HG03060 (cell line): ENCODE data around the gene UNC93A.
"Not testable (repeated sequence)": the region's sequence is repeated elsewhere in the genome, so short reads cannot be mapped to it uniquely, and the experiment has no call there.

ENCODE experiments used
- ATAC-seq: cut with Tn5 transposase; IDR thresholded peaks from one replicate; pipeline ENCODE4 v1.9.1; 2021; ENCODE audit warnings: low read depth, moderate number of reproducible peaks; ENCODE audit not compliant: unreplicated experiment

The UNC93A gene

DNA sequence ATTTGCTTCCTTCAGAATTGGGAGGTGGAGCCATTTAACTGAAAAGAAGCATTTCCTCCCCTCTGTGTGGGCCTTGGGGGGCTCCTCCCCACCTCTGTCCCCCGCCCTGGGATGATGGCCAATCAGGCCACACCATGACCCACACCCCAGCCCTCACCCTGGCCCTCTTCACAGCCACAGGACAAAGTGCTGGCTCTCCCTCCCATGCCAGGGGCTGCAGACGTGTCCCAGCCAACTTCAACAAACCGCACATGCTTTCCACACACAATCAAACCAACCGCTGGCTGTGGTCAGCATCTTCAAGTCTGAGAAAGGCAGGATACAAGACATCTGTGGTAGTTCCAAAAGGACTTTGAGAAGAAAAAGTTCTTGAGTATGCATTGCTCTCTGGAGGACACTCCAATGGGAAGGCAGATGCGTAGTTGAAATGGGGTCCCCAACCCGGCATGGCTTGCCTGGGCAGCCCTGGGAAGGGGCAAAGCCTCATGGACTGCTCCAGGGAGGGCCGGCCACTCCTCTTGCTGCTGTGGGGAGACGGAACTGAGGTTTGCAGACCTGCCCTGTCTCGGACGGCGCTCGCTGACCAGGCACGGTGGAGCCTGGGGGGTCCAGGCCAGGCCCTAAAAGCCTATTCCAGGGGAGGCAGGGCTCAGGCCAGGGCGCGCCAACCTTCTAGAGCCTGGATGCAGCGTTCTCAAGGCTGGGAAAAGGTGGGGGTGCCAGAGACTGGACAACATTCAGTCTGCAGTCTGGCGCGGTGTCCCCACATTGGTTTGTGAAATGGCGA is 45.9 kb downstream of the UNC93A start:
- ATAC-seq, result no peak

DNA sequence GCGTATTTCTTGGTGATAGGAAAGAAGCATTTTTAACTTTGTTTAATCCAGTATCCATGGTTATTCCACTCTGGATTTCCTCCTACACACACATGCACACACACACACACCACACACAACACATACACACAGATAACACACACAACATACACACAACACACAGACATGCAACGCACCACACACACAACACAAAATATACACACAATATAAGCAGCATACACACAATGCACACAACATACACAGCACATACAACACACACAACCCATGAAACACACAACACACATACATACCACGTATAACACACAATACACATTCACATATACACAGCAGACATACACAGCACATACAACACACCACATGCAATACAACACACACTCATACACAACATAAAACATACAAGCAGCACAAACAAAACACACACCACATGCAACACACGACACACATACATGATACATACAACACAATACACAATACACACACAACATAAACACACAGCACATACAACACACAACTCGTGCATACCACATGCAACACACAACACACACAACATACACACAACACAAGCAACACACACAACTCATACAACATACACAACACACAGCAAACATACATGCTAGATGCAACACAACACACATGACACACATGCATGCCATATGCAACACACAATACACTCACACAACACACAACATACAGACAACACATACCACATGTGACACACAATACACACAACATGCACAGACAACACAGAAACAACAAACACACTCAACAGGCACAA is 46.7 kb downstream of the UNC93A start:
- no peak for ATAC-seq

DNA sequence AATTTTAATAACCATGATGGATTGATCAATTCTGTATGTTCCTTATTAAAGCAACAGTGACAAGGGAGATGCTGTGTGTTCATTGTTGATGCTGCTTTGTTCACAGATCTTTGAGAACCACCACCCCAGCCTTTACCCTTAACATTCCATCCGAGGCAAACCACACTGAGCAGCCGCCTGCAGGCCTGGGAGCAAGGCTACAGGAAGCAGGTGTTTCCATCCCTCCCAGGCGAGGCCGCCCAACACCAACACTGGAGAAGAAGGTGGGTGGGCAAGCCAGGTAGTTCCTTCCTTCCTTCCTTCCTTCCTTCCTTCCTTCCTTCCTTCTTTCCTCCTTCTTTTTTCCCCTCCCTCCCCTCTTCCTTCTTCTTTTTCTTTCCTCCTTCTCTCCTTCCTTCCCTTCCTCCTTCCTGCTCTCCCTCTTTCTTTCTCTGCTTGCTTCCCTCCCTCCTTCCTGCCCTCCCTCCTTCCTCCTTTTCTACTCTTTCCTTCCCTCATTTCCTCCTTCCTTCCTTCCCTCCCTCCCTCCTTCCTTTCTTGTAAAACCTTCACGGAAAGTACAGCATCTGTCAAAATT is 47.5 kb downstream of the UNC93A start:
- ATAC-seq, result no peak

DNA sequence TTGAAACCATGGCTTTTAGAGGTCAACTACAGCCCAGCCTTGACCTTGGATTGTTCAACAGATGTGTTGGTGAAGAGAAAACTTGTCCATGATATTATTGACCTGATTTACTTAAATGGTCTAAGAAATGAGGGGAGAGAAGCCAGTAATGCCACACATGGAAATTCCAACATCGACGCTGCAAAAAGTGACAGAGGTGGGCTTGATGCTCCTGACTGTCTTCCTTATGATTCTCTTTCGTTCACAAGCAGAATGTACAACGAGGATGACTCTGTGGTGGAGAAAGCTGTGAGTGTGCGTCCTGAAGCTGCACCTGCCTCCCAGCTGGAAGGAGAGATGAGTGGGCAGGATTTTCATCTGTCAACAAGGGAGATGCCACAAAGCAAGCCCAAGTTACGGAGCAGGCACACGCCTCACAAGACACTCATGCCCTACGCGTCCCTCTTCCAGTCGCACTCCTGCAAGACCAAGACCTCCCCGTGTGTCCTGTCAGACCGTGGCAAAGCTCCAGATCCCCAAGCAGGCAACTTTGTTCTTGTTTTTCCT is 50.0 kb downstream of the UNC93A start:
- no peak for ATAC-seq

DNA sequence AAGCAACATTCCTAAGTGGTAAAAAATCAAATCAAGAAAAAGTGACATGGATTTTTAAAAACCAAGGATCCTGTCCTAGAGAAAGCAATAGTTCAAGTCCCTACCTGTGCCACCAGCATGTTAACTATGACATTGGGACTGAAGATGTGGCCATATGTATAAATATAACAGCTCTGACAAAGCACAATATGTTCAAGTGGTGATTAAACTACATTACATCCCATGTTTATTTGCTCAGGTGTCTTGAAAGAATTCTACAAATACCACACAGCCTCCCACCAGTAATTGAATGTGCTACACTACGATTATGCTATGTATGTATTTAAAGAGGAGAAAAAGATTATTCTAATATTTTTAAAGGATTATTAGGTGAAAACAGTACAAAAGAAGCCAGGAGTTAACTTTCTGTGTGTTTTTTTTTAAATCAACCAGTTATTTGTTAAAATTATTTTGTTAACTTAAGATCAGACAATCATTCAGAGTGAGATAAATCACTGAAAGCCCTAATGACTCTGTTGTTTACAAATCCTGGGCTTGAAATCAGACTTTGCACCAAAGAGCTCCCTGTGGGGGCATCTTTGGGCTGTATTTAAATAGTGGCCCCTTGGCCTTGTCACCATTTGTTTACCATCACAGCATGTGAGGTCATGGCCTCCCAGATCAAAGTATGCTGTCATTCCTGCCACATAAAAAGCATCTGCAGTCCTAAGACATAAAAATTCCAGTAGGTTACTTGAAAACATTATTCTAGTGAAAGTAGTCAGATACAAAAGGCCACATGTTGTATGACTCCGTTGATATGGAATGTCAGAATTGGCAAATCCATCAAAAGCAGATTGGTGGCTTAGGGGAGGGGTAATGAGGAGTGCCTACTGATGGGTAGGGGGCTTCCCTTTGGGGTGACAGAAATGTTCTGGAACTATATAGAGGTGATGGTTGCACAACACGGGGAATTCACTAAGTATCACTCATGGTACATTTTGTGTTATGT is 50.8 kb downstream of the UNC93A start:
- no peak for ATAC-seq

DNA sequence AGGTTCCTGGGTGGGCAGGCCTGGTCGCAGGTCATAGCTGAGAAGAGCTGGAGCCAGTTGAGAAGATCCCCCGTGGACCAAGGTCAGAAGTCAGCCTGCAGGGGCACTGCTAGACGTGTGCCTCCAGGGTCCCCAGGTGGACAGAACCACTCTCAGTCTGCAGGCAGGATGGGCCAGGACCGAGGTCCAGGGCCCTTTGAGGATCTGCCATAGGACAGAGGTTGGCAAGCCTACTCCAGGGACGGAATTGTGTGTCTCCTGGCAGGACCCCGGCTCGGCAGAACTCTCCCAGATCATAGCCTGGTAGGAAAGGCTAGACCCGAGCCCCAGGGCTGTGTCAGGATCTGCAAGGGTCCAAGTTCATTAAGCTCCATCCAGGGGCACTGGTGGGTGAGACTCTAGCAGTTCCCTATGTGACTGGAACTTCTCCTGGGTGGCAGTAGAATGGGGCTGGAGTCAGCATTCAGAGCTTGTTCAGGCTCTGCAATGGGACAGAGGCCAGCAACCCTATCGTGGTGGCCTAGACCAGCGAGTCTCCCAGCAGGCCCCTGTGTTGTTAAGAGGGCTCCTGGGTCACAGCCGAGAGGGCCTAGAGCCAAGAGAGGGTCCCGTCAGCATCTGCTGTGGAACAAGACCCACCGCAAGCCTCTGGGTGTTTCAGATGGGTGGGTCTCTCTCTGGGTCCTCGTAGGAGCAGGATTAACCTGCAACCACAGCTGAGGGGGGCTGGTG is 51.9 kb downstream of the UNC93A start:
- ATAC-seq, result no peak

DNA sequence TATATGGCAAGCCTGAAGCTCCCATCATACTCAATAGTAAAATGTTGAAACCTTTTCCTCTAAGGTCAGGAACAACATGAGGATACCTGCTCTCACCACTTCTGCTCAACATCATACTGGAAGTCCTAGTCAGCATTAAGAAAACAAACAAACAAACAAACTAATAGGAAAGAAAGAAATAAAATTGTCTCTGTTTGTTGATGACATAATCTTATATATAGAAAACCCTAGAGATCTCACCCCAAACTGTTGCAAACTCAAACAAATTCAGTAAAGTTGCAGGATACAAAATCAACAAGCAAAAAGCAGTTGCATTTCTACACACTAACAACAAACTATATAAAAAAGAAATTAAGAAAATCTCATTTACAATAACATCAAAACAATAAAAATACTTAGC is 54.2 kb downstream of the UNC93A start:
- no peak for ATAC-seq

DNA sequence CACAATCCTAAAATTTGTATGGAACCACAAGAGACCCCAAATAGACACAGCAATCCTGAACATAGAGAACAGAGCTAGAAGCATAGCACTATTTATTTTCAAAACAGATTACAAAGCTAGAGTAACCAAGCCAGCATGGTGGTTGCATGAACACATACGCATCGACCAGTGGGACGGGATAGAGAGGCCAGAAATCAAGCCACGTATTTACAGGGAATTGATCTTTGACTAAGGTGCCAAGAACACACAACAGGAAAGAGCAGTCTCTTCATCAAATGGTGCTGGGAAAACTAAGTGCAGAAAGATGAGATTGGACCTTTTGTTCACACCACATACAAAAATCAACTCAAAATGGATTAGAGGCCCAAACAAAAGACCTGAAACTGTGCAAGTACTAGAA is 54.8 kb downstream of the UNC93A start:
- no peak for ATAC-seq

DNA sequence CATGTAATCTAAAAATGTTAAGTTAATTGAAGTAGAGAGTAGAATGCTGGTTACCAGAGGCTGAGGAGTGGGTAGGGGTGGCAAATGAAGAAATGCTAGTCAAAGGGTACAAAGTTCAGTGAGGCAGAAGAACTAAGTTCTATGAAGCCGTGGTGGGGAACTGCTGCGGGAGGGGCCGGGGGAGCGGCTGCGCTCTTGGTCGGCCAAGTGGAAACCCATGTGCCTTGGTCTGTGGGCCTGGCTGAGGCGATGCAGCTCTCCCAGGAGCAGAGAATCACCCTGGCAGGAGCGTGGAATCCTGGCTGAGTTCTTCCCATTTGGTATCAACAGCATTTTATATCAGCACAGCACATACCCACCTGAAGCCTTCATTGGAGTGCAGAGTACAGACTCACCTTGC is 56.1 kb downstream of the UNC93A start:
- no peak for ATAC-seq

DNA sequence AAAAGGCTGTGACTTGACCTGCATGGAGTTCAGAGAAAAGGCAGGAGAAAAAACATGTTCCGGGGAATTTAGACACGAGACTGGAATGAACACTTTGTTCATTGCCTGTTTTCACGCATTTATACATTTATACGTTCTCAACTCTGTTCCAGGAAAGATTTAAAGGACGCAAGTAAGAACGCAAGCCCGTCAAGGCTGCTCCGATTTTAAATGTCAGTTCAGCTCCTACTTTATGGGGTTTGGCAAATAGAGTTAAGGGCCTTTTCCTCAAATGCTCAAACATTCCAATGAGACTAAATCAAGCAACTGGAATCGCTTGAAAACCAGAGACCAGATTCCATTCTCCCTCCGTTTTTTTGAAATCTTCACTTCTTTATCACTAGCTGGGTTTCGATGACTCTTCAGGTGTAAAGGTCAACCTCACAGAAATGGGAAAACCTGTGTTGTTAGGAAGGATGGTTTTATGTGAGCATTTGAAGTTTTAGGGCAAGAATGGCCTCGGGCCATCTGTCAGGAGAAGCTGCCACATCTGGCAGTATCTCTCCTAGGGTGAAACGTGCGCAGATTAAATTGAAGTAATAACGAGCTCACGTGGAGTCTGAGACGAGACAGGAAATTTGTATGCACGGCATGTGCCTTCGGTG is 58.6 kb downstream of the UNC93A start:
- no peak for ATAC-seq

DNA sequence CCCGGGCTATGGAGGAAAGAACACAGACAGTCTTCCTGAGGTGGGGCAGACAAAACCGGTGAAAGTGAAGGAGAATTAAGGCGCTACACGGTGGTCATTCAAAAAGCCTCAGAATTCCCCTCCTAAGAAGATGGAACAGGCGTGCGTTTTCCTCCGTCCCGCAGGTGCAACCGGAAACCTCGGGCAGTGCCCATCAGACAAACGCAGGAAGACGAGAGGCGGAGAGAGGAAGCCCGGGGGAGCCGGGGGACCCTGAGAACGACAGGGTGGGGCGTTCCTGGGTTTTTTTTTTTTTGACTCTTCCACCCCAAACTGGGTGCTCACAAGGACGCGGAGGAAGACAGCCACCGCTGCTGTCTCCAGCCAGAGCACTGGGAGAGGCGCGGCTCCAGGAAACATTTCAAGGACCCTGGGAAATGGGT is 59.2 kb downstream of the UNC93A start:
- ATAC-seq, result no peak

DNA sequence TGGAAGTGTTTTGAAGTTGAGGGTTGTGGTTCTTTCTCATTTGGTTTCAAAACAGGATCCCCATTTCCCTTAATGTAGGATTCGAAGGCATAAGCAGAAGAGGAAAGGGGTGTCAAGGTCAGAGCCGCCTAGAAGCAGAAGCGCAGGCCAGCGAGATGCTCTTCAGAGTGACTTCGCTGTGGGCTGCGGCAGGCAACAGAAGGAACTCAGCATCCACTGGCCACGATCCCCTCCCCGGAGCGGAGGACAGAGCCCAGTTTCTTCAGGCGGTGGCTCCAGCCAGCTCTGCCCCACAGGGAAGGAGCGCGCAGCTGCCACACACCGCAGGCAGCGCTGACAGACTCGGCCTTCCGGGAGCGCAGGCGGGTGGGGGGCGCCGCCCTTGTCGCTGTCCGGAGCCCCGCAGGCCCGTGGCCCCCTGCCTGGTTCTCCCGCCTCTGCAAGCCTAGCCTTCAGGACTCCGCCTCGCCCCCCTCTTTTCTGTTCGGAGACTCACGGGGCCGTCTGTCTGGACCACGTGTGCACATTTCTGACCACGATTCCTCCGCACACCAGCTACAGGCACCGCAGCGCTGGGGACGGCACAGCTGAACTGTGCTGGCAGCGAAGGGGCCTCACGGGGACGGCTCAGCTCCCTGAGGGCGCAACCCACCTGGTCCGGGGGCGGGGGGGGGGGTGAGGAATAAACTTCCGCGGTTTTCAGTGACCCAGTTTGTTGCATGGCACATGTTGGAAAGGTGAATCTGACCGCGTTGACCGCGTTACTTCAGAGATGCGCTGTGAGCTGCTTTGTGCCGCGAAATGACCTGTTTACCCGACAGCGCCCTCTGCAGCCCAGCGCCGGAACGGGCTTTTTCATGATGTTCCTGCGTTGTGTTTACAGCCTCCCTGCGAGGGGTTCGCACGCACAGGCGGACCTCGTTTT is 59.9 kb downstream of the UNC93A start:
- no peak for ATAC-seq

DNA sequence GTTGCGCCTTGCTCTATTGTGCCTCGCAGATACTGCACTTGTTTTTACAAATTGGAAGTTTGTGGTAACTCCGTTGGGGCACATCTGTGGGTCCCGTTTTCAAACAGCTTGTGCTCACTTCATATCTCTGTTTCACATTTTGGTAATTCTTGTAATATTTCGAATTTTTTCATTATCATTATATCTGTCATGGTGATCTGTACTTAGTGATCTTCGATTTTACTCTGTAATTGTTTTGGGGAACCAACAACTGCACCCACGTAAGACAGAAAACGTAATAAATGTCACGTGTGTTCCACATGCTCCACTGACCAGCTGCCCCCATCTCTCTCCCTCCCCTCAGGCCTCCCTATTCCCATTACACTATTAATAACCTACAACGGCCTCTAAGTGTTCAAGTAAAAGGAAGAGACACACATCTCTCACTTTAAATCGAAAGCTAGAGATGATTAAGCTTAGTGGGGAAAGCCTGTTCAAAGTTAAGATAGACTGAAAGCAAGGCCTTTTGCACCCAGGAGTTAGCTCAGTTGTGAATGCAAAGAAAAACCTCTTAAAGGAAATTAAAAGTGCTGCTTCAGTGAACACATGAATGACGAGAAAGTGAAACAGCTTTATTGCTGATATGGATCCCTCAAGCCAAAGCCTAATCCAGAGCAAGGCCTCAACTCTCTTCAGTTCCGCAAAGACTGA is 60.7 kb downstream of the UNC93A start:
- ATAC-seq, result peak; percentile 30

DNA sequence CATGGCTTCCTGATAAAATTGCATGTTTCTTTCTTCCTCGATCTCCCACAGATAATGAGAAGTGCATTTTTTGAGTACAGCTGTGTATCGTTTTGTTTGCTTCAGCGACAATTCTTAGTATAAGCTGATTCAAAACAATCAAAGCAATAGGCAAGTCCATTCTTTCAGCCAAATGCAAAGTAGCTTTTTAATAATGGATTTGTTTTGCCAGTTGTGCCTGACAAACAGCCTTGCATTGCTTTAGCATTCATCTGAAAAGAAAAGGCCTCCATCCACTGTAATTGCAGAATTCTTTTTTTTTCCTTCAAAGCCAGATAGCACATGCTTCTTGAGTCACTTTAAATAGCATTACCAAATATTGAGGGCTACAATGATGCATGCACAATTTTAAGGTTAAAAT is 65.8 kb downstream of the UNC93A start:
- ATAC-seq, result no peak

DNA sequence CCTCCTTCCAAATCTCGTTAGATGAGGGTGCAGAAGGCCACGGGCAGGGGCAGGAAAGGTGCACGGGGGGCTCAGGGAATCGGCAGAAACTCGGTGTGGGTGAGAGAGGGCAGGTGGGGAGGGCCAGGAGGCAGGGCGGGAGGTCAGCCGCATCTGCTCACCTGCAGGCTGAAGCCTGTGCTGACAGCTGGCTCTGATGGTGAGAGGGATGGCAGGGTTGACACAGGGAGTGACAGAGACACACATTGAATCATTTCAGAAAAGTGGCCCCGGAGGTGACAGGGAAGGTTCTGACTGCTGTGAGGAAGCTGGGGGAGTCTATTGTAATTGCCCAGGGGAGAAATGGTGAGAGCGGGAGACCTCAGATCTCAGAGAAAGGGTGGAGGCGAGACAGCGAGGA is 67.3 kb downstream of the UNC93A start:
- not testable (repeated sequence) for ATAC-seq

DNA sequence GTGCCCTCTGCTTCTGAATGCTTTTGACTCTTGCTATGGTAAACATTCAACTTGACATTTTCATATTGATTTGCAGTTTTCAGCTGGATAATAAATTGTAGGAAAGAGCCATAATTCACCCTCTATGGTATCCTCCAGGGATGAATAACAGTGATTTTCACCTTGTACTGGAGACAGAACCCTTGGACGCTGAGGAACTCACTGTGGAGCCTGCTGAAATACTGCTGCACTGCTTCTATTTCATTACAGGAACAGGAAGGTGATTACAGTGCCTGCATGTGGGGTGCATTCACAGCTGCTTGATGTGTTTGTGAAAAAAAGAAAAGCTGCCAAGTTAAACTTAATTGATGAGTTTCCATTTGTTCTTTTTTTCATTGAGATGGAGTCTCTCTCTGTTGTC is 70.1 kb downstream of the UNC93A start:
- not testable (repeated sequence) for ATAC-seq
